ENCODE data around the gene SMO. TPM values are rescaled to one million over a fixed set of nuclear protein-coding genes. Genes with fewer than 3 reads are reported as not detected.

The SMO gene
- total RNA-seq, 2 experiments from 2014 or later: not detected

DNA sequence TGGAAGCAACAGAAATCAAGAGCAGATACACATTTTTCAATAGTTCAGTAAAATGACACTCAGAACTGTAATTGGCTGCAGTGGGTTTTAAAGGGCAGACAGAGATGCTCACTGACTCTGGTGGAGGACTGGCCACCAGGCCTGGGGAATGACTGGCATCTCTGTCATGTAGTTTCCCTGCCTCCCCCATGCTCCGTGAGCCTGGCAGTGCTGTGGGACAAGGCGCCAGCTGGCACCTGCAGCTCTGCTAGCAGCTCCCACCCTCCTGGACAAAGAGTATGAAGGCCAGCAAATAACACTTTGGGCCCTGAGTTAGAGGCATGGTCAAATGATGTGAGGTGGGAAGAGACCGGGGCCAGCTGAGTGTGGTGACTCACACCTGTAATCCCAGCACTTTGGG, 28.9 kb upstream of the SMO start:
- Mint-ChIP-seq H3K27me3 (no peaks in the 10 kb centered on the region), H3K36me3 (ENCODE audit: low read depth) (no peaks in the 10 kb centered on the region), H3K4me1 (ENCODE audit: low read depth) (no peaks in the 10 kb centered on the region), H3K4me3 (no peak overlapping the region), H3K27ac (no peak overlapping the region), H3K9me3 (no peaks in the 10 kb centered on the region)
- ChIA-PET POLR2A (no interaction called here), CTCF (no interaction called here)
- Histone ChIP-seq H3K4me1 (ENCODE audit: insufficient read depth, low read length) (no peaks in the 10 kb centered on the region), H3K9me3 (ENCODE audit: control insufficient read depth in 1 of 2, insufficient read depth in 1 of 2, low read length in 2 of 2) (no peaks in the 10 kb centered on the region), H3K27me3 (ENCODE audit: control insufficient read depth in 1 of 2, insufficient read depth in 2 of 2, low read length in 2 of 2) (no peaks in the 10 kb centered on the region), H3K27ac (ENCODE audit: low read depth in 1 of 2, low read length in 2 of 2) (no peak overlapping the region), H3K36me3 (ENCODE audit: insufficient read depth, low read length) (no peaks in the 10 kb centered on the region), H3K4me3 (ENCODE audit: low read length) (no peak overlapping the region)
- ATAC-seq (ENCODE audit: poor library complexity) (no peak), DNase-seq (no peak)
- intact Hi-C loops (cut with DNase I, micrococcal nuclease): no loop called here
- TF ChIP-seq, protein P1, sequence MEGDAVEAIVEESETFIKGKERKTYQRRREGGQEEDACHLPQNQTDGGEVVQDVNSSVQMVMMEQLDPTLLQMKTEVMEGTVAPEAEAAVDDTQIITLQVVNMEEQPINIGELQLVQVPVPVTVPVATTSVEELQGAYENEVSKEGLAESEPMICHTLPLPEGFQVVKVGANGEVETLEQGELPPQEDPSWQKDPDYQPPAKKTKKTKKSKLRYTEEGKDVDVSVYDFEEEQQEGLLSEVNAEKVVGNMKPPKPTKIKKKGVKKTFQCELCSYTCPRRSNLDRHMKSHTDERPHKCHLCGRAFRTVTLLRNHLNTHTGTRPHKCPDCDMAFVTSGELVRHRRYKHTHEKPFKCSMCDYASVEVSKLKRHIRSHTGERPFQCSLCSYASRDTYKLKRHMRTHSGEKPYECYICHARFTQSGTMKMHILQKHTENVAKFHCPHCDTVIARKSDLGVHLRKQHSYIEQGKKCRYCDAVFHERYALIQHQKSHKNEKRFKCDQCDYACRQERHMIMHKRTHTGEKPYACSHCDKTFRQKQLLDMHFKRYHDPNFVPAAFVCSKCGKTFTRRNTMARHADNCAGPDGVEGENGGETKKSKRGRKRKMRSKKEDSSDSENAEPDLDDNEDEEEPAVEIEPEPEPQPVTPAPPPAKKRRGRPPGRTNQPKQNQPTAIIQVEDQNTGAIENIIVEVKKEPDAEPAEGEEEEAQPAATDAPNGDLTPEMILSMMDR (IDR thresholded peaks at IDR 0.05): no peak

DNA sequence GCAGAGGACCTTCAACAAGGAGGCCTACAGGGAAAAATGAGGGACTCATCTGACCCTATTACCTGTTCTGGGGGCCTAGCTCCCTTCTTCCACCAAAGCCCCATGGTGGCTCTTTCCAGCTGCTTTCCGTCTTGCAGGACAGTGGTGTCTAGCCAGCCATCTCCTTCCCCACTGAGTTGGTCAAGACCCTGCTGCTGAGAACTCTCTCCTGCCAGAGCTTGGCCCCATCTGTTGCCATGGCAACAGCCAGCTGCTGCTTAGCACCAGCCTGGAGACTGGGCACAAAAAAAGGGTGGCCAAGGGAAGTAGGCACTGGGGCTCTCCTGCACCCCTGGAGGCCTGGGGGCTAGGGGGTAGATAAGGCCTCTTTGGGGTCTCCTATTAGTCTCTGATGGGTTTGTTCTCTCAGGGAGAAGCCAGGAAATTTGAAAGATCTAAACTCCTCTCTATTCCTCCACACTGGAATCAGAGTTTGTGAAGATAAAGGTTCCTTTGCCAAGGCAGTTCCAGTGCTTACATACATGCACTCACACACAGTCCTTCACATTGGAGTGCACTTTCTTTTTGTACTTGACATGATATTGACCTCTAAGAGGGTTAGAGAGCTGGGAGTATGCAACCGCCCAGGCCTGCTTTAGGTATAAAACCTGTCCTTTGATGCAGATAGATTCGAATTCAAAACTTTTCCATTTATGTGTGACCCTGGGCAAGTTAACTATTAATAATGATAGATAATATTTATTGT, 28.1 kb upstream of the SMO start:
- Histone ChIP-seq H3K27me3 (ENCODE audit: control insufficient read depth in 1 of 2, insufficient read depth in 2 of 2, low read length in 2 of 2) (no peaks in the 10 kb centered on the region), H3K27ac (ENCODE audit: low read depth in 1 of 2, low read length in 2 of 2) (no peak overlapping the region), H3K4me1 (ENCODE audit: insufficient read depth, low read length) (no peaks in the 10 kb centered on the region), H3K4me3 (ENCODE audit: low read length) (no peak overlapping the region), H3K36me3 (ENCODE audit: insufficient read depth, low read length) (no peaks in the 10 kb centered on the region), H3K9me3 (ENCODE audit: control insufficient read depth in 1 of 2, insufficient read depth in 1 of 2, low read length in 2 of 2) (no peaks in the 10 kb centered on the region)
- CTCF ChIA-PET: no interaction called here
- Mint-ChIP-seq H3K36me3 (ENCODE audit: low read depth) (peaks cover 4% of the 10 kb centered on the region), H3K4me1 (ENCODE audit: low read depth) (no peaks in the 10 kb centered on the region), H3K27ac (no peak overlapping the region), H3K9me3 (no peaks in the 10 kb centered on the region), H3K4me3 (no peak overlapping the region), H3K27me3 (no peaks in the 10 kb centered on the region)
- intact Hi-C loops (cut with DNase I, micrococcal nuclease): loop anchor here in 1 of 2 experiments (5.0 kb wide), 2 partner anchors 112 to 312 kb away; no protein-coding TSS in a partner anchor
- no peak for ATAC-seq (ENCODE audit: poor library complexity)
- TF ChIP-seq, protein P1 (IDR thresholded peaks at IDR 0.05): no peak
- POLR2A ChIA-PET: no interaction called here
- no peak for DNase-seq

DNA sequence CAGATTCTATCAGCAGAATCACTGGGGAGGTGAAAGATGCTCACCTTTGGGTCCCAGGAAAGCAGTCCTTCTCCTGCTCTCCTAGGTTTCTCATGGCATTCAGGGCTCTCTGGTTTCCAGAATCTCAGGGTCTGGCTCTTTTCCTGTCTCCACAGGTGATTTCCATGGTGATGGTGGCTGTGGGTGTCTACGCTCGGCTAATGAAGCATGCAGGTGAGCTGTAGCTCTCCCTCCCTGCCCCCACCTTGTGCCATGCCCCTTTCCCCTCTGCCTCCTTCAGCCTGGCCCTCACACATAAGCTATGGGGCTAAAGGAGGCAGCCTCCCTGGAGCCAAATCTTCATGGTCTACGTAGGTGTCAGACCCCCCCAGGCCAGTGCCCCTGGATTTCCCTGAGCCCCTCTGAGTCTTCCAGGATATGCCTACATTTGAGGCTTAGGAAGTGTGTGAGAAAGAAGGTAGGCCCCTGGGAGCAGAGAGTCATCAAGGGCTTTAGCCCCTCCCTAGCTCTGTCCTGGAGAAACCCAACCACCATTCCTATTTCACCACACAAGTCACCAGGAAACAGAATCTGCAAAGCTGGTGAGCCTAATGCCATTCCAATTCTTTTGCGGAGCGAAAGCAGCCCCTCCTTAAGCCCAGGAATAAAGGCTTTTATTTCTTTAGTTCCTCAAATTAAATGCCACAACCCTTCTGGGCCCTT, 26.8 kb upstream of the SMO start:
- H3K9me3 ChIP-seq (ENCODE audit: control insufficient read depth in 1 of 2, insufficient read depth in 1 of 2, low read length in 2 of 2): no peaks in the 10 kb centered on the region
- Mint-ChIP-seq H3K36me3 (ENCODE audit: low read depth) (peaks cover 6% of the 10 kb centered on the region), H3K4me1 (ENCODE audit: low read depth) (no peaks in the 10 kb centered on the region), H3K4me3 (no peak overlapping the region), H3K9me3 (no peaks in the 10 kb centered on the region), H3K27me3 (no peaks in the 10 kb centered on the region), H3K27ac (no peak overlapping the region)
- ATAC-seq (ENCODE audit: poor library complexity): no peak
- H3K36me3 ChIP-seq (ENCODE audit: insufficient read depth, low read length): no peaks in the 10 kb centered on the region
- no peak overlapping the region for H3K4me3 ChIP-seq (ENCODE audit: low read length)
- no peaks in the 10 kb centered on the region for H3K4me1 ChIP-seq (ENCODE audit: insufficient read depth, low read length)
- CTCF ChIA-PET: interaction anchor here (0.6 kb wide), 1 partner anchor 629 kb away, joined by 3 read pairs; no protein-coding TSS in a partner anchor
- POLR2A ChIA-PET: no interaction called here
- H3K27me3 ChIP-seq (ENCODE audit: control insufficient read depth in 1 of 2, insufficient read depth in 2 of 2, low read length in 2 of 2): no peaks in the 10 kb centered on the region
- DNase-seq: no peak
- H3K27ac ChIP-seq (ENCODE audit: low read depth in 1 of 2, low read length in 2 of 2): no peak overlapping the region
- intact Hi-C loops (cut with DNase I, micrococcal nuclease): loop anchor here in 1 of 2 experiments (5.0 kb wide), 2 partner anchors 111 to 311 kb away; no protein-coding TSS in a partner anchor
- TF ChIP-seq, protein P1 (IDR thresholded peaks at IDR 0.05): no peak
